Testis (tissue), 2 donors: ENCODE results near the gene TESK1.

ENCODE experiments used
- POLR2A ChIP-seq: fragments of 450-650 bp; IDR thresholded peaks from one replicate; pipeline ENCODE4 v1.6.1; 2017; ENCODE audit warnings: antibody characterized with exemption, mild to moderate bottlenecking, moderate library complexity
- TF ChIP-seq, protein P1 (sequence below), 3 experiments: fragments of 450-650 bp in 2 of 3; fragments of 200-600 bp in 1 of 3; sonication (generic) in 1 of 3; IDR thresholded peaks; one replicate each; pipeline ENCODE4 v1.5.1; 2016 to 2019; ENCODE audit warnings: antibody characterized with exemption in 3 of 3, mild to moderate bottlenecking in 2 of 3, moderate library complexity in 1 of 3

GRCh38 chr9:35653611-35654010, 48.5 kb downstream of the TESK1 start:
- TF ChIP-seq, protein P1, sequence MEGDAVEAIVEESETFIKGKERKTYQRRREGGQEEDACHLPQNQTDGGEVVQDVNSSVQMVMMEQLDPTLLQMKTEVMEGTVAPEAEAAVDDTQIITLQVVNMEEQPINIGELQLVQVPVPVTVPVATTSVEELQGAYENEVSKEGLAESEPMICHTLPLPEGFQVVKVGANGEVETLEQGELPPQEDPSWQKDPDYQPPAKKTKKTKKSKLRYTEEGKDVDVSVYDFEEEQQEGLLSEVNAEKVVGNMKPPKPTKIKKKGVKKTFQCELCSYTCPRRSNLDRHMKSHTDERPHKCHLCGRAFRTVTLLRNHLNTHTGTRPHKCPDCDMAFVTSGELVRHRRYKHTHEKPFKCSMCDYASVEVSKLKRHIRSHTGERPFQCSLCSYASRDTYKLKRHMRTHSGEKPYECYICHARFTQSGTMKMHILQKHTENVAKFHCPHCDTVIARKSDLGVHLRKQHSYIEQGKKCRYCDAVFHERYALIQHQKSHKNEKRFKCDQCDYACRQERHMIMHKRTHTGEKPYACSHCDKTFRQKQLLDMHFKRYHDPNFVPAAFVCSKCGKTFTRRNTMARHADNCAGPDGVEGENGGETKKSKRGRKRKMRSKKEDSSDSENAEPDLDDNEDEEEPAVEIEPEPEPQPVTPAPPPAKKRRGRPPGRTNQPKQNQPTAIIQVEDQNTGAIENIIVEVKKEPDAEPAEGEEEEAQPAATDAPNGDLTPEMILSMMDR (IDR thresholded peaks at IDR 0.05) = no peak
- no peak for TF ChIP-seq POLR2A
